T47D (cell line): ENCODE measurements around the gene TNFRSF6B.
A peak's percentile ranks its signal among the peaks of the same experiment; 100 is the strongest.
"Not testable (repeated sequence)": the region's sequence is repeated elsewhere in the genome, so short reads cannot be mapped to it uniquely, and the experiment has no call there.

Experiments used
- DNase-seq, 2 experiments: peaks; one replicate each; pipeline versions ENCODE4 v3.0.0 to v3.0.0-alpha.2; 2011 to 2012; ENCODE audit warnings: low read depth in 1 of 2, low spot score in 1 of 2
- JUND ChIP-seq: IDR thresholded peaks from 2 replicates; pipeline ENCODE4 v1.6.1; 2012; ENCODE audit warnings: low read depth
- in situ Hi-C: cut with HindIII; loops from 2 replicates; pipeline ENCODE4 v1.10.0; 2016; ENCODE audit warnings: low sequenced_read_pairs, low pct_unique_long_range_greater_than_20kb

Gene TNFRSF6B

GRCh38 chr20:63705232-63706026 is 9.0 kb downstream of the TNFRSF6B start:
- no peak for DNase-seq
- no peak for TF ChIP-seq JUND
- in situ Hi-C loops: no loop called here

GRCh38 chr20:63706027-63706695 is 9.7 kb downstream of the TNFRSF6B start:
- in situ Hi-C loops: no loop called here
- DNase-seq: no peak
- TF ChIP-seq JUND: no peak

GRCh38 chr20:63706852-63707557 is 10.6 kb downstream of the TNFRSF6B start:
- in situ Hi-C loops: no loop called here
- TF ChIP-seq JUND: no peak
- peak; percentile 42 to 82 for DNase-seq

- TF ChIP-seq JUND: no peak
- DNase-seq: peak; percentile 91 to 92
- in situ Hi-C loops: no loop called here
Observed at GRCh38 chr20:63707558-63708300, 11.3 kb downstream of the TNFRSF6B start, which contains the start of the genes ARFRP1 and ZGPAT. Gene ARFRP1 (minus strand): TSS chr20:63707976. CDS start chr20:63707091, 885 bp downstream. Gene ZGPAT (plus strand): TSS chr20:63708039. CDS start chr20:63708581, 542 bp downstream.

- DNase-seq: no peak
- in situ Hi-C loops: no loop called here
- no peak for TF ChIP-seq JUND
Observed at GRCh38 chr20:63708301-63709148, 12.1 kb downstream of the TNFRSF6B start.

GRCh38 chr20:63709149-63709527 is 12.7 kb downstream of the TNFRSF6B start:
- no peak for DNase-seq
- in situ Hi-C loops: no loop called here

GRCh38 chr20:63711085-63711645 is 14.7 kb downstream of the TNFRSF6B start:
- DNase-seq: no peak
- TF ChIP-seq JUND: no peak
- in situ Hi-C loops: no loop called here

More at GRCh38 chr20:63709149-63709527, 12.7 kb downstream of the TNFRSF6B start:
- TF ChIP-seq JUND: no peak

GRCh38 chr20:63712191-63712590 is 15.7 kb downstream of the TNFRSF6B start:
- no peak for TF ChIP-seq JUND
- in situ Hi-C loops: no loop called here
- no peak for DNase-seq

- in situ Hi-C loops: no loop called here
- no peak for TF ChIP-seq JUND
- no peak for DNase-seq
Observed at GRCh38 chr20:63714858-63715257, 18.4 kb downstream of the TNFRSF6B start.

GRCh38 chr20:63718996-63719395 is 22.5 kb downstream of the TNFRSF6B start:
- no peak for DNase-seq
- in situ Hi-C loops: no loop called here
- no peak for TF ChIP-seq JUND

GRCh38 chr20:63722967-63723622 is 26.6 kb downstream of the TNFRSF6B start:
- in situ Hi-C loops, DNase-seq: not testable (repeated sequence)

- in situ Hi-C loops: not testable (repeated sequence)
Observed at GRCh38 chr20:63730189-63730733, 33.8 kb downstream of the TNFRSF6B start.

More at GRCh38 chr20:63730189-63730733, 33.8 kb downstream of the TNFRSF6B start:
- DNase-seq: not testable (repeated sequence)
